Measurements from ENCODE around the gene MBP.

Gene MBP

GRCh38 chr18:77139619-77140018, 7.0 kb upstream of the MBP start:
- Histone ChIP-seq H3K4me3 (ENCODE audit: control insufficient read depth in 1 of 7, extremely low read depth in 1 of 7, insufficient read depth in 4 of 7, low read depth in 2 of 7, low read length in 6 of 7) (no peak overlapping the region), H3K36me3 (ENCODE audit: control insufficient read depth in 4 of 4, insufficient read depth in 4 of 4, low read length in 3 of 4) (no peaks in the 10 kb centered on the region), H3K27ac (ENCODE audit: insufficient read depth in 1 of 2, low read depth in 1 of 2, low read length in 2 of 2, poor library complexity in 1 of 2, severe bottlenecking in 2 of 2) (no peak overlapping the region), H3K9me3 (ENCODE audit: control extremely low read depth in 1 of 5, control insufficient read depth in 4 of 5, insufficient read depth in 2 of 5, low read depth in 1 of 5, low read length in 4 of 5) (peaks cover 0 to 14% (median 7%) of the 10 kb centered on the region in 5 experiments), H3K27me3 (replicated peaks in 2 of 5; ENCODE audit: control insufficient read depth in 4 of 5, insufficient read depth in 5 of 5, low read length in 4 of 5) (no peaks in the 10 kb centered on the region), H3K4me1 (ENCODE audit: control extremely low read depth in 1 of 4, control insufficient read depth in 4 of 4, insufficient read depth in 4 of 4, low read length in 3 of 4) (peaks cover 2 to 31% (median 18%) of the 10 kb centered on the region in 4 experiments)
- ChIA-PET POLR2A (no interaction called here), CTCF (interaction anchor here (1.2 to 1.7 kb wide), 7 partner anchors 11 to 70 kb away, joined by 3 to 7 read pairs (median 4); no protein-coding TSS in a partner anchor)
- no peak for DNase-seq
- WGBS (ENCODE audit: insufficient coverage), result 91% methylated on average over 4 of the region's 5 CpGs

- CTCF ChIA-PET, result interaction anchor here (0.9 to 1.7 kb wide), 7 partner anchors 9 to 88 kb away, joined by 3 to 9 read pairs (median 4); no protein-coding TSS in a partner anchor
Observed at GRCh38 chr18:77138270-77138669, 5.7 kb upstream of the MBP start.

GRCh38 chr18:77137851-77138250, 5.3 kb upstream of the MBP start:
- Histone ChIP-seq H3K36me3 (ENCODE audit: control insufficient read depth in 4 of 4, insufficient read depth in 4 of 4, low read length in 3 of 4) (no peaks in the 10 kb centered on the region), H3K4me1 (ENCODE audit: control extremely low read depth in 1 of 4, control insufficient read depth in 4 of 4, insufficient read depth in 4 of 4, low read length in 3 of 4) (peaks cover 5 to 49% (median 36%) of the 10 kb centered on the region in 4 experiments), H3K4me3 (ENCODE audit: control insufficient read depth in 1 of 7, extremely low read depth in 1 of 7, insufficient read depth in 4 of 7, low read depth in 2 of 7, low read length in 6 of 7) (no peak overlapping the region), H3K27me3 (replicated peaks in 2 of 5; ENCODE audit: control insufficient read depth in 4 of 5, insufficient read depth in 5 of 5, low read length in 4 of 5) (no peaks in the 10 kb centered on the region), H3K9me3 (ENCODE audit: control extremely low read depth in 1 of 5, control insufficient read depth in 4 of 5, insufficient read depth in 2 of 5, low read depth in 1 of 5, low read length in 4 of 5) (no peaks in the 10 kb centered on the region), H3K27ac (ENCODE audit: insufficient read depth in 1 of 2, low read depth in 1 of 2, low read length in 2 of 2, poor library complexity in 1 of 2, severe bottlenecking in 2 of 2) (no peak overlapping the region)
- ChIA-PET CTCF (interaction anchor here (0.9 to 1.7 kb wide), 6 partner anchors 9 to 88 kb away, joined by 3 to 9 read pairs (median 4); no protein-coding TSS in a partner anchor), POLR2A (no interaction called here)
- 98% methylated on average over 8 of the region's 9 CpGs for WGBS (ENCODE audit: insufficient coverage)
- no peak for DNase-seq

More at GRCh38 chr18:77138270-77138669, 5.7 kb upstream of the MBP start:
- H3K27ac ChIP-seq (ENCODE audit: insufficient read depth in 1 of 2, low read depth in 1 of 2, low read length in 2 of 2, poor library complexity in 1 of 2, severe bottlenecking in 2 of 2), result no peak overlapping the region
- H3K36me3 ChIP-seq (ENCODE audit: control insufficient read depth in 4 of 4, insufficient read depth in 4 of 4, low read length in 3 of 4), result no peaks in the 10 kb centered on the region
- POLR2A ChIA-PET, result no interaction called here
- DNase-seq, result no peak
- WGBS (ENCODE audit: insufficient coverage), result 99% methylated on average over 8 of the region's 10 CpGs
- no peaks in the 10 kb centered on the region for H3K27me3 ChIP-seq (replicated peaks in 2 of 5; ENCODE audit: control insufficient read depth in 4 of 5, insufficient read depth in 5 of 5, low read length in 4 of 5)
- no peak overlapping the region for H3K4me3 ChIP-seq (ENCODE audit: control insufficient read depth in 1 of 7, extremely low read depth in 1 of 7, insufficient read depth in 4 of 7, low read depth in 2 of 7, low read length in 6 of 7)
- peaks cover 5 to 45% (median 32%) of the 10 kb centered on the region in 4 experiments for H3K4me1 ChIP-seq (ENCODE audit: control extremely low read depth in 1 of 4, control insufficient read depth in 4 of 4, insufficient read depth in 4 of 4, low read length in 3 of 4)
- H3K9me3 ChIP-seq (ENCODE audit: control extremely low read depth in 1 of 5, control insufficient read depth in 4 of 5, insufficient read depth in 2 of 5, low read depth in 1 of 5, low read length in 4 of 5), result peaks cover 0 to 4% (median 3%) of the 10 kb centered on the region in 5 experiments

GRCh38 chr18:77136871-77137665, 4.5 kb upstream of the MBP start:
- ChIA-PET CTCF (interaction anchor here (1.2 to 1.7 kb wide), 3 partner anchors 10 to 74 kb away, joined by 4 to 9 read pairs (median 5); no protein-coding TSS in a partner anchor), POLR2A (no interaction called here)
- no peaks in the 10 kb centered on the region for H3K36me3 ChIP-seq (ENCODE audit: control insufficient read depth in 4 of 4, insufficient read depth in 4 of 4, low read length in 3 of 4)
- H3K27ac ChIP-seq (ENCODE audit: insufficient read depth in 1 of 2, low read depth in 1 of 2, low read length in 2 of 2, poor library complexity in 1 of 2, severe bottlenecking in 2 of 2), result no peak overlapping the region
- no peak for DNase-seq
- no peak overlapping the region for H3K4me3 ChIP-seq (ENCODE audit: control insufficient read depth in 1 of 7, extremely low read depth in 1 of 7, insufficient read depth in 4 of 7, low read depth in 2 of 7, low read length in 6 of 7)
- no peaks in the 10 kb centered on the region for H3K27me3 ChIP-seq (replicated peaks in 2 of 5; ENCODE audit: control insufficient read depth in 4 of 5, insufficient read depth in 5 of 5, low read length in 4 of 5)
- peaks cover 5 to 51% (median 38%) of the 10 kb centered on the region in 4 experiments for H3K4me1 ChIP-seq (ENCODE audit: control extremely low read depth in 1 of 4, control insufficient read depth in 4 of 4, insufficient read depth in 4 of 4, low read length in 3 of 4)
- H3K9me3 ChIP-seq (ENCODE audit: control extremely low read depth in 1 of 5, control insufficient read depth in 4 of 5, insufficient read depth in 2 of 5, low read depth in 1 of 5, low read length in 4 of 5), result no peaks in the 10 kb centered on the region
- WGBS (ENCODE audit: insufficient coverage), result 92% methylated on average over 8 of the region's 15 CpGs

- Histone ChIP-seq H3K4me1 (ENCODE audit: control extremely low read depth in 1 of 4, control insufficient read depth in 4 of 4, insufficient read depth in 4 of 4, low read length in 3 of 4) (peaks cover 5 to 51% (median 39%) of the 10 kb centered on the region in 4 experiments), H3K36me3 (ENCODE audit: control insufficient read depth in 4 of 4, insufficient read depth in 4 of 4, low read length in 3 of 4) (no peaks in the 10 kb centered on the region), H3K27ac (ENCODE audit: insufficient read depth in 1 of 2, low read depth in 1 of 2, low read length in 2 of 2, poor library complexity in 1 of 2, severe bottlenecking in 2 of 2) (no peak overlapping the region), H3K27me3 (replicated peaks in 2 of 5; ENCODE audit: control insufficient read depth in 4 of 5, insufficient read depth in 5 of 5, low read length in 4 of 5) (no peaks in the 10 kb centered on the region), H3K9me3 (ENCODE audit: control extremely low read depth in 1 of 5, control insufficient read depth in 4 of 5, insufficient read depth in 2 of 5, low read depth in 1 of 5, low read length in 4 of 5) (no peaks in the 10 kb centered on the region), H3K4me3 (ENCODE audit: control insufficient read depth in 1 of 7, extremely low read depth in 1 of 7, insufficient read depth in 4 of 7, low read depth in 2 of 7, low read length in 6 of 7) (no peak overlapping the region)
- POLR2A ChIA-PET, result no interaction called here
- CTCF ChIA-PET, result interaction anchor here (1.0 to 7.5 kb wide), 7 partner anchors 8 to 75 kb away, joined by 3 to 57 read pairs (median 5); no protein-coding TSS in a partner anchor
- DNase-seq, result no peak
- WGBS (ENCODE audit: insufficient coverage), result 93% methylated on average over 6 of the region's 8 CpGs
Observed at GRCh38 chr18:77136076-77136718, 3.6 kb upstream of the MBP start.

GRCh38 chr18:77135339-77136075, 2.9 kb upstream of the MBP start:
- WGBS (ENCODE audit: insufficient coverage), result 97% methylated on average over 11 of the region's 16 CpGs
- H3K9me3 ChIP-seq (ENCODE audit: control extremely low read depth in 1 of 5, control insufficient read depth in 4 of 5, insufficient read depth in 2 of 5, low read depth in 1 of 5, low read length in 4 of 5), result no peaks in the 10 kb centered on the region
- H3K36me3 ChIP-seq (ENCODE audit: control insufficient read depth in 4 of 4, insufficient read depth in 4 of 4, low read length in 3 of 4), result no peaks in the 10 kb centered on the region
- H3K27me3 ChIP-seq (replicated peaks in 2 of 5; ENCODE audit: control insufficient read depth in 4 of 5, insufficient read depth in 5 of 5, low read length in 4 of 5), result no peaks in the 10 kb centered on the region
- peak in 1 of 3 donors; percentile 52 for DNase-seq
- H3K4me1 ChIP-seq (ENCODE audit: control extremely low read depth in 1 of 4, control insufficient read depth in 4 of 4, insufficient read depth in 4 of 4, low read length in 3 of 4), result peaks cover 6 to 49% (median 39%) of the 10 kb centered on the region in 4 experiments
- POLR2A ChIA-PET, result interaction anchor here (0.7 kb wide), 1 partner anchor 9 kb away, joined by 6 read pairs; no protein-coding TSS in a partner anchor
- no peak overlapping the region for H3K27ac ChIP-seq (ENCODE audit: insufficient read depth in 1 of 2, low read depth in 1 of 2, low read length in 2 of 2, poor library complexity in 1 of 2, severe bottlenecking in 2 of 2)
- CTCF ChIA-PET, result interaction anchor here (1.0 to 7.5 kb wide), 8 partner anchors 9 to 76 kb away, joined by 3 to 57 read pairs (median 6); no protein-coding TSS in a partner anchor
- H3K4me3 ChIP-seq (ENCODE audit: control insufficient read depth in 1 of 7, extremely low read depth in 1 of 7, insufficient read depth in 4 of 7, low read depth in 2 of 7, low read length in 6 of 7), result no peak overlapping the region
